ENCODE results near the gene LHFPL5. TPM values are rescaled to one million over a fixed set of nuclear protein-coding genes. Genes with fewer than 3 reads are reported as not detected.

Gene LHFPL5
- total RNA-seq, 1 experiment from 2014 or later, result not detected

DNA sequence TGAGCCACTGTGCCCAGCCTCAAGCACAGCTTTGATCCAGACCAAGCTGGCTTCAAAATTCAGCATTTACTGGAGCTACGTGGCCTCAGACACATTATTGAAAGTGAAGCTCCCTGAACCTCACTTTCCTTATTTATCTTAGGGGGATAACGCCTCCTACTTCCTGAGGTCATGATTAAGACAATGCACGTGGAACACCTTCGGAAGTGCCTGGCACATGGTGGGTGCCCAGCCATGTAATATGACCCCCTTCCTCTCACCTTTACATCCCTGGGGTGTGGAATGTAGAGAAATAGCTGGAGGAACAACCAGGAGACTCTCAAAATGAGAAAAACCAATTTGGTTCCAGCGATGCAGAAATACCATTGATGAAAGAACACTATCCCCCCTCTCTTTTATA, 6.4 kb upstream of the LHFPL5 start:
- CTCF ChIA-PET, result no interaction called here
- H3K27ac Mint-ChIP-seq (ENCODE audit: unreplicated experiment), result no peak overlapping the region
- H3K9me3 ChIP-seq, result no peaks in the 10 kb centered on the region
- BruUV-seq (replicated peaks), result no TSS peak
- intact Hi-C loops (cut with micrococcal nuclease; ENCODE audit: unreplicated experiment), result loop anchor here (1.0 kb wide), 1 partner anchor 11 kb away; no protein-coding TSS in a partner anchor
- POLR2A ChIA-PET, result no interaction called here
- no peaks in the 10 kb centered on the region for H3K36me3 Mint-ChIP-seq (ENCODE audit: insufficient read depth, unreplicated experiment)
- no peak overlapping the region for H3K4me3 ChIP-seq (ENCODE audit: low read depth, low read length)
- no peaks in the 10 kb centered on the region for H3K27me3 Mint-ChIP-seq (ENCODE audit: insufficient read depth, unreplicated experiment)
- H3K9me3 Mint-ChIP-seq (ENCODE audit: unreplicated experiment), result no peaks in the 10 kb centered on the region
- H3K4me1 ChIP-seq, result peaks cover 10% of the 10 kb centered on the region; the same call in 1 of the 2 replicates
- TF ChIP-seq, protein P1, sequence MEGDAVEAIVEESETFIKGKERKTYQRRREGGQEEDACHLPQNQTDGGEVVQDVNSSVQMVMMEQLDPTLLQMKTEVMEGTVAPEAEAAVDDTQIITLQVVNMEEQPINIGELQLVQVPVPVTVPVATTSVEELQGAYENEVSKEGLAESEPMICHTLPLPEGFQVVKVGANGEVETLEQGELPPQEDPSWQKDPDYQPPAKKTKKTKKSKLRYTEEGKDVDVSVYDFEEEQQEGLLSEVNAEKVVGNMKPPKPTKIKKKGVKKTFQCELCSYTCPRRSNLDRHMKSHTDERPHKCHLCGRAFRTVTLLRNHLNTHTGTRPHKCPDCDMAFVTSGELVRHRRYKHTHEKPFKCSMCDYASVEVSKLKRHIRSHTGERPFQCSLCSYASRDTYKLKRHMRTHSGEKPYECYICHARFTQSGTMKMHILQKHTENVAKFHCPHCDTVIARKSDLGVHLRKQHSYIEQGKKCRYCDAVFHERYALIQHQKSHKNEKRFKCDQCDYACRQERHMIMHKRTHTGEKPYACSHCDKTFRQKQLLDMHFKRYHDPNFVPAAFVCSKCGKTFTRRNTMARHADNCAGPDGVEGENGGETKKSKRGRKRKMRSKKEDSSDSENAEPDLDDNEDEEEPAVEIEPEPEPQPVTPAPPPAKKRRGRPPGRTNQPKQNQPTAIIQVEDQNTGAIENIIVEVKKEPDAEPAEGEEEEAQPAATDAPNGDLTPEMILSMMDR (IDR thresholded peaks at IDR 0.05; ENCODE audit: insufficient read depth in 1 of 2, low read depth in 1 of 2, low read length in 1 of 2, severe bottlenecking in 1 of 2, unreplicated experiment in 1 of 2), result no peak
- no peaks in the 10 kb centered on the region for H3K36me3 ChIP-seq (ENCODE audit: control insufficient read depth, insufficient read depth, low read length)
- H3K27me3 ChIP-seq (replicated peaks; ENCODE audit: control insufficient read depth, insufficient read depth, low read length), result no peaks in the 10 kb centered on the region
- H3K4me1 Mint-ChIP-seq (ENCODE audit: low read depth, unreplicated experiment), result no peaks in the 10 kb centered on the region
- no peak for DNase-seq
- no peak overlapping the region for H3K4me3 Mint-ChIP-seq (ENCODE audit: unreplicated experiment)

DNA sequence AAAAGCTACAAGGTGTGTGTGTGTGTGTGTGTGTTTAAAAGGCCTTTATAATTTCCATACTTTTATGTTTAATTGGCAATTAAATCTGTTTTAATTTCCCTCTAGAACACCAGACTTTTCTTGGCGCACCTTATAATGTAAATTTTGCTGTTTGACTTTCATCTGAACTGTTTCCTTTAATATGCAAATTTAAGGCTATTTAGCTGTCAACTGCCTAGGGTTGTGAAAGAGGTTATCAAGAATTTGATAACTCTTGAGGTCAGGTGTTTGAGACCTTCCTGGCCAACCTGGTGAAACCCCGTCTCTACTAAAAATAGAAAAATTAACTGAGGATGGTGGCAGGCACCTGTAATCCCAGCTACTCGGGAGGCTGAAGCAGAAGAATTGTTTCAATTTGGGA, 4.0 kb upstream of the LHFPL5 start:
- BruUV-seq (replicated peaks), result no TSS peak
- no peak overlapping the region for H3K27ac Mint-ChIP-seq (ENCODE audit: unreplicated experiment)
- H3K4me1 Mint-ChIP-seq (ENCODE audit: low read depth, unreplicated experiment), result no peaks in the 10 kb centered on the region
- peaks cover 10% of the 10 kb centered on the region; the same call in 1 of the 2 replicates for H3K4me1 ChIP-seq
- H3K36me3 ChIP-seq (ENCODE audit: control insufficient read depth, insufficient read depth, low read length), result no peaks in the 10 kb centered on the region
- H3K27me3 ChIP-seq (replicated peaks; ENCODE audit: control insufficient read depth, insufficient read depth, low read length), result no peaks in the 10 kb centered on the region
- no peak overlapping the region for H3K4me3 Mint-ChIP-seq (ENCODE audit: unreplicated experiment)
- ChIA-PET POLR2A (no interaction called here), CTCF (no interaction called here)
- no peaks in the 10 kb centered on the region for H3K36me3 Mint-ChIP-seq (ENCODE audit: insufficient read depth, unreplicated experiment)
- no peak overlapping the region for H3K4me3 ChIP-seq (ENCODE audit: low read depth, low read length)
- no peaks in the 10 kb centered on the region for H3K27me3 Mint-ChIP-seq (ENCODE audit: insufficient read depth, unreplicated experiment)
- intact Hi-C loops (cut with micrococcal nuclease; ENCODE audit: unreplicated experiment), result no loop called here
- no peaks in the 10 kb centered on the region for H3K9me3 Mint-ChIP-seq (ENCODE audit: unreplicated experiment)
- TF ChIP-seq, protein P1 (IDR thresholded peaks at IDR 0.05; ENCODE audit: insufficient read depth in 1 of 2, low read depth in 1 of 2, low read length in 1 of 2, severe bottlenecking in 1 of 2, unreplicated experiment in 1 of 2), result no peak
- no peak for DNase-seq
- H3K9me3 ChIP-seq, result no peaks in the 10 kb centered on the region

DNA sequence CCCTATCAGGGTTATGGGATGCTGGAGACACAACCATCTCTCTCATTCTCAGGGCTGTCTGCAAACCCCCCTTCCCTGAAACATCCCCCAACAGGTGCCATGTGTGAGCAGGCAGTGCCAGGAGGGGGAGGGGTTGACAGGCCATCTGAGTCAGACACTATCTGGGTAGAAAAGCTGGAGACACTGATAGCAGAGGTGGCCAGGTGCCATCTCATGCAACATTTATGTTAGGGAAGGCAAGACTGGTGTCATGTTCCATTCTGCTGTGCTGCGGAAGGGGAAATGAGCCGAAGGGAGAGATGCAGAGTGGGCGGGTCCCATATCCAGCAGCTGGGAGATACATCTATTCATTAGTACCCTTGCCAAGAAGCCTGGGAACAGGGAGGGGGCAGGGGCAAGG, 3.5 kb downstream of the LHFPL5 start:
- no peaks in the 10 kb centered on the region for H3K36me3 Mint-ChIP-seq (ENCODE audit: insufficient read depth, unreplicated experiment)
- POLR2A ChIA-PET, result no interaction called here
- peaks cover 6% of the 10 kb centered on the region for H3K4me1 Mint-ChIP-seq (ENCODE audit: low read depth, unreplicated experiment)
- H3K27ac Mint-ChIP-seq (ENCODE audit: unreplicated experiment), result no peak overlapping the region
- TF ChIP-seq, protein P1 (IDR thresholded peaks at IDR 0.05; ENCODE audit: insufficient read depth in 1 of 2, low read depth in 1 of 2, low read length in 1 of 2, severe bottlenecking in 1 of 2, unreplicated experiment in 1 of 2), result no peak
- H3K27me3 Mint-ChIP-seq (ENCODE audit: insufficient read depth, unreplicated experiment), result no peaks in the 10 kb centered on the region
- no peak for DNase-seq
- no peaks in the 10 kb centered on the region for H3K4me1 ChIP-seq
- no peaks in the 10 kb centered on the region for H3K9me3 Mint-ChIP-seq (ENCODE audit: unreplicated experiment)
- H3K27me3 ChIP-seq (replicated peaks; ENCODE audit: control insufficient read depth, insufficient read depth, low read length), result no peaks in the 10 kb centered on the region
- intact Hi-C loops (cut with micrococcal nuclease; ENCODE audit: unreplicated experiment), result no loop called here
- H3K9me3 ChIP-seq, result no peaks in the 10 kb centered on the region
- no peak overlapping the region for H3K4me3 Mint-ChIP-seq (ENCODE audit: unreplicated experiment)
- H3K36me3 ChIP-seq (ENCODE audit: control insufficient read depth, insufficient read depth, low read length), result no peaks in the 10 kb centered on the region
- CTCF ChIA-PET, result no interaction called here
- H3K4me3 ChIP-seq (ENCODE audit: low read depth, low read length), result no peak overlapping the region
- BruUV-seq (replicated peaks), result no TSS peak

Measured in Caco-2 (cell line).